Cardiac fibroblast (primary cell): ENCODE measurements around the gene LAMP5.

Experiments used
- DNase-seq, 2 donors: peaks; one replicate each; pipeline versions ENCODE4 v3.0.0 to v3.0.0-alpha.2; 2010; ENCODE audit warnings: low read depth in 2 of 2
- H3K4me3 ChIP-seq, 2 donors: replicated peaks in 1 of 2; 1 replicate in 1 of 2; 2 replicates in 1 of 2; pipeline ENCODE4 v1.5.1; 2011; ENCODE audit warnings: low read depth in 2 of 2, low read length in 2 of 2, mild to moderate bottlenecking in 2 of 2, moderate library complexity in 1 of 2
- TF ChIP-seq, protein P1 (sequence below): IDR thresholded peaks from one replicate; pipeline ENCODE4 v1.5.1; 2011; ENCODE audit warnings: low read depth, mild to moderate bottlenecking, low read length, inconsistent platforms

LAMP5 gene

GRCh38 chr20:9506964-9507369 is 7.4 kb upstream of the LAMP5 start:
- DNase-seq: no peak
- no peak overlapping the region for H3K4me3 ChIP-seq
- TF ChIP-seq, protein P1, sequence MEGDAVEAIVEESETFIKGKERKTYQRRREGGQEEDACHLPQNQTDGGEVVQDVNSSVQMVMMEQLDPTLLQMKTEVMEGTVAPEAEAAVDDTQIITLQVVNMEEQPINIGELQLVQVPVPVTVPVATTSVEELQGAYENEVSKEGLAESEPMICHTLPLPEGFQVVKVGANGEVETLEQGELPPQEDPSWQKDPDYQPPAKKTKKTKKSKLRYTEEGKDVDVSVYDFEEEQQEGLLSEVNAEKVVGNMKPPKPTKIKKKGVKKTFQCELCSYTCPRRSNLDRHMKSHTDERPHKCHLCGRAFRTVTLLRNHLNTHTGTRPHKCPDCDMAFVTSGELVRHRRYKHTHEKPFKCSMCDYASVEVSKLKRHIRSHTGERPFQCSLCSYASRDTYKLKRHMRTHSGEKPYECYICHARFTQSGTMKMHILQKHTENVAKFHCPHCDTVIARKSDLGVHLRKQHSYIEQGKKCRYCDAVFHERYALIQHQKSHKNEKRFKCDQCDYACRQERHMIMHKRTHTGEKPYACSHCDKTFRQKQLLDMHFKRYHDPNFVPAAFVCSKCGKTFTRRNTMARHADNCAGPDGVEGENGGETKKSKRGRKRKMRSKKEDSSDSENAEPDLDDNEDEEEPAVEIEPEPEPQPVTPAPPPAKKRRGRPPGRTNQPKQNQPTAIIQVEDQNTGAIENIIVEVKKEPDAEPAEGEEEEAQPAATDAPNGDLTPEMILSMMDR: no peak

- TF ChIP-seq, protein P1: no peak
- no peak for DNase-seq
Observed at GRCh38 chr20:9507544-9508239, 6.7 kb upstream of the LAMP5 start.

DNA sequence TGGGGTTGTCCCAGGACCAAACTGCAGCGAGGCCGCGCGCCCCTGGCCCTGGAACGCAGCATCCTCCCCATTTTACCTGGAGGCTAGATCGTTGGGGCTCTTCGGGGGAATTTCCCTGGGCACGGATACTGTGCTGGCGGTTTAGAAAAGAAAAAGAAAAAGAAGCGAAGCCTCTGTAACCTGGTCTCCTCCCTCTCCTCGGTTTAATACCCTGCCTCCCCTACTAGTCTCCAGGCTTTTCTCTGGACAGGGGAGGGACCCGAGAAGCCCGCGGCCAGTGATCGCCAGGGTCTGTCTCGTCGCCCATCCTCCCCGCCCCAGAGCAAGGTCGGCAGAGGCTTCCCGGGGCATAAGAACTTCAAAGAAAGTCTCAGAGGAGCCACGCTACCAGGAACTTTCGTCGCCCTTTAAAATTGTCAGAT is 6.1 kb upstream of the LAMP5 start:
- H3K4me3 ChIP-seq: no peak overlapping the region
- TF ChIP-seq, protein P1: no peak

More at GRCh38 chr20:9507544-9508239, 6.7 kb upstream of the LAMP5 start:
- H3K4me3 ChIP-seq: no peak overlapping the region

GRCh38 chr20:9508696-9509178 is 5.7 kb upstream of the LAMP5 start:
- no peak for DNase-seq
- TF ChIP-seq, protein P1: no peak
- no peak overlapping the region for H3K4me3 ChIP-seq

More for the DNA sequence above, 6.1 kb upstream of the LAMP5 start:
- no peak for DNase-seq

DNA sequence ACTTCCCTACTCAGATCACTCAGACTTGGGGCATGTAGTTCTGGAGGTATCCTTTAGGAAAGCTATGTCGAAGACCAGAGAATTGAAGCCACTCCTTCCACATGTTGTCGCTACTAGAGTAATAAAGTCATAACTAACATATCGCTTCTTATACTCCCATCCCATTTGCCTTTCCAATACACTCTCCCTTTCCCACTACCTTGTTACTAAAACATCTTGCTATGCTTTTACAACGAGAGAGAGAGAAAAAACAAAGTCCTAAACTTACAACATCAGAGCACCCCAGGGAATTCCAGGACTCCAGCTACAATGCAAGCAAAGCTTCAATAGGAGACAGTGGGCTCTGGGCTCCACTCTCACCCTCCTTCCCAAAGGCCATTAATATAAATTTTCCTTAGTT is 5.1 kb upstream of the LAMP5 start:
- TF ChIP-seq, protein P1: no peak
- DNase-seq: no peak
- H3K4me3 ChIP-seq: no peak overlapping the region

DNA sequence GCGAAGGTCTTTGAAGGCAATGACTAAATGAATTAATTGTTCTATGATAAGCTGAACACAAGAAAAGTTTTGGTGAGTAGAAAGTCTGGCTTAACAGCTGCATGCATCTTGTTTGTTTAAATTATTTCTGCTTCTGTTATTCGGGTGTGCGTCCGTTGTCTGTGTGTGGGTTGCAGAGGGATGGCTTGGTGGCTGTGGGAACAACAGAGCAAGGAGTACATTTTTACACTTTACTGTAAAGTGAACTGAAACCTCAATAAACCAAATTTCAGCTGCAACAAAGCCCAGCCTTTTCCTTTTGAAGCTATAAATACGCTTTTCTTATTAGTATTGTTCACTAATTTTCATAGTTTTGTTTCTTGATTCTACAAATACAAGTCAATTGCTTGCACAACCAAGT is 3.5 kb upstream of the LAMP5 start:
- TF ChIP-seq, protein P1: no peak
- DNase-seq: no peak
- H3K4me3 ChIP-seq: no peak overlapping the region
